Uterus (tissue), 4 donors: ENCODE measurements around the gene CAND1. TPM values are rescaled to one million over a fixed set of nuclear protein-coding genes. Genes with fewer than 3 reads are reported as not detected.

Experiments used
- DNase-seq, 2 donors: peaks; one replicate each; pipeline ENCODE4 v3.0.0-alpha.2; 2019 to 2020
- H3K27ac ChIP-seq, 2 donors: fragments of 200-600 bp; sonication (generic); 1 replicate in 1 of 2; 2 replicates in 1 of 2; pipeline ENCODE4 v1.5.1; 2016 to 2018
- H3K27me3 ChIP-seq, 2 donors: fragments of 200-600 bp; sonication (generic); one replicate each; pipeline ENCODE4 v1.5.1; 2018 to 2019; ENCODE audit warnings: control low read depth in 1 of 2
- H3K36me3 ChIP-seq, 2 donors: fragments of 200-600 bp; sonication (generic); one replicate each; pipeline ENCODE4 v1.5.1; 2019; ENCODE audit warnings: control low read depth in 1 of 2
- H3K4me1 ChIP-seq, 2 donors: fragments of 200-600 bp; sonication (generic); one replicate each; pipeline ENCODE4 v1.5.1; 2018 to 2019; ENCODE audit warnings: control low read depth in 1 of 2
- H3K4me3 ChIP-seq, 2 donors: fragments of 200-600 bp; sonication (generic); 1 replicate in 1 of 2; 2 replicates in 1 of 2; pipeline ENCODE4 v1.5.1; 2018 to 2019; ENCODE audit warnings: mild to moderate bottlenecking in 1 of 2
- H3K9me3 ChIP-seq, 2 donors: fragments of 200-600 bp; sonication (generic); one replicate each; pipeline ENCODE4 v1.5.1; 2019; ENCODE audit warnings: control low read depth in 1 of 2
- POLR2A ChIP-seq, 2 donors: fragments of 450-650 bp; IDR thresholded peaks; one replicate each; pipeline ENCODE4 v1.6.1; 2016; ENCODE audit warnings: antibody characterized with exemption in 2 of 2, mild to moderate bottlenecking in 1 of 2, moderate library complexity in 1 of 2
- intact Hi-C: fragments of 100-400 bp; cut with DNase I; formaldehyde crosslinking; loops from one replicate; pipeline ENCODE4 v1.15.1; 2023; ENCODE audit warnings: low total_unique reads
- total RNA-seq, 4 donors: library from RNA; depleted of rRNA in 3 of 4; stranded (reverse); fragments of >200 nt in 3 of 4; gene quantifications; one replicate each; pipeline versions ENCODE4 v1.1.0 to v1.2.4, GENCODE V29; 2014 to 2023
- TF ChIP-seq, protein P1 (sequence below), 4 experiments: fragments of 200-600 bp in 2 of 4; fragments of 450-650 bp in 2 of 4; sonication (generic) in 2 of 4; IDR thresholded peaks; one replicate each; pipeline ENCODE4 v1.5.1; 2016 to 2019; ENCODE audit warnings: antibody characterized with exemption in 4 of 4, mild to moderate bottlenecking in 2 of 4, moderate library complexity in 1 of 4
- donor health status: DM: yes; HTN: yes; CAD: no.

CAND1 gene
- total RNA-seq, 4 donors from 2014 or later, result 30.2 to 257 (median 92.8) TPM

- Histone ChIP-seq H3K27ac (peak overlapping the region; percentile 98 to 99), H3K4me1 (peaks cover 0 to 11% of the 10 kb centered on the region in 2 donors), H3K9me3 (no peaks in the 10 kb centered on the region), H3K36me3 (no peaks in the 10 kb centered on the region), H3K4me3 (peak overlapping the region; percentile 70 to 97), H3K27me3 (no peaks in the 10 kb centered on the region)
- TF ChIP-seq, protein P1, sequence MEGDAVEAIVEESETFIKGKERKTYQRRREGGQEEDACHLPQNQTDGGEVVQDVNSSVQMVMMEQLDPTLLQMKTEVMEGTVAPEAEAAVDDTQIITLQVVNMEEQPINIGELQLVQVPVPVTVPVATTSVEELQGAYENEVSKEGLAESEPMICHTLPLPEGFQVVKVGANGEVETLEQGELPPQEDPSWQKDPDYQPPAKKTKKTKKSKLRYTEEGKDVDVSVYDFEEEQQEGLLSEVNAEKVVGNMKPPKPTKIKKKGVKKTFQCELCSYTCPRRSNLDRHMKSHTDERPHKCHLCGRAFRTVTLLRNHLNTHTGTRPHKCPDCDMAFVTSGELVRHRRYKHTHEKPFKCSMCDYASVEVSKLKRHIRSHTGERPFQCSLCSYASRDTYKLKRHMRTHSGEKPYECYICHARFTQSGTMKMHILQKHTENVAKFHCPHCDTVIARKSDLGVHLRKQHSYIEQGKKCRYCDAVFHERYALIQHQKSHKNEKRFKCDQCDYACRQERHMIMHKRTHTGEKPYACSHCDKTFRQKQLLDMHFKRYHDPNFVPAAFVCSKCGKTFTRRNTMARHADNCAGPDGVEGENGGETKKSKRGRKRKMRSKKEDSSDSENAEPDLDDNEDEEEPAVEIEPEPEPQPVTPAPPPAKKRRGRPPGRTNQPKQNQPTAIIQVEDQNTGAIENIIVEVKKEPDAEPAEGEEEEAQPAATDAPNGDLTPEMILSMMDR (IDR thresholded peaks at IDR 0.05), result no peak
- peak in 1 of 2 donors; percentile 54 for TF ChIP-seq POLR2A (IDR thresholded peaks at IDR 0.05)
- intact Hi-C loops, result no loop called here
- peak; percentile 47 to 54 for DNase-seq
These were observed 745 bp downstream of the CAND1 start for GRCh38 chr12:67269633-67270573.

- Histone ChIP-seq H3K27ac (peak overlapping the region; percentile 98 to 99), H3K9me3 (no peaks in the 10 kb centered on the region), H3K36me3 (no peaks in the 10 kb centered on the region), H3K4me1 (peaks cover 0 to 11% of the 10 kb centered on the region in 2 donors), H3K4me3 (peak overlapping the region; percentile 70 to 97), H3K27me3 (no peaks in the 10 kb centered on the region)
- intact Hi-C loops, result no loop called here
- TF ChIP-seq, protein P1 (IDR thresholded peaks at IDR 0.05), result no peak
- TF ChIP-seq POLR2A (IDR thresholded peaks at IDR 0.05), result no peak
- no peak for DNase-seq
These were observed 1.5 kb downstream of the CAND1 start for GRCh38 chr12:67270622-67271021.

GRCh38 chr12:67271976-67272375, 2.8 kb downstream of the CAND1 start:
- H3K36me3 ChIP-seq, result no peaks in the 10 kb centered on the region
- intact Hi-C loops, result no loop called here
- no peak for DNase-seq
- H3K9me3 ChIP-seq, result no peaks in the 10 kb centered on the region
- H3K4me1 ChIP-seq, result peaks cover 0 to 11% of the 10 kb centered on the region in 2 donors
- no peaks in the 10 kb centered on the region for H3K27me3 ChIP-seq
- TF ChIP-seq POLR2A (IDR thresholded peaks at IDR 0.05), result no peak
- TF ChIP-seq, protein P1 (IDR thresholded peaks at IDR 0.05), result no peak
- H3K27ac ChIP-seq, result no peak overlapping the region
- H3K4me3 ChIP-seq, result no peak overlapping the region

DNA sequence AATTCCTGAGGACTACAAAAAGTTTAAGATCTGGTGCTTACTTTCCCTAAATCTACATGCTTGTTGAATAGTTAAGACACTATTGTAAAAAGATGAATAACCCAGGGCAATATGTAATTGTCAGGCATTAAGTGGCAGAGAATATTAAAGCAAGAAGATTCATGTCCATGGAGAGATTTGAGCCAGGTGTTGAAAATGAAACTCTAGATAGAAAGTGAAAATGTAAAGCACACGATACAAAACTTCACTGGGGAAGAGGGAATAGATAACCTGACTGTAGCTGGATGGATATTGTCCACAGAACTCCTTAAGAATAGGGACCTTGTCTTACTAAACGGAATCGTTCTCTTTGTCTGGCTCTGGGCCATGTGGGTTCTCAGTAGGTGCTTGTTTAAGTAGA, 5.0 kb downstream of the CAND1 start:
- H3K36me3 ChIP-seq, result no peaks in the 10 kb centered on the region
- H3K27me3 ChIP-seq, result no peaks in the 10 kb centered on the region
- H3K4me3 ChIP-seq, result no peak overlapping the region
- no peaks in the 10 kb centered on the region for H3K9me3 ChIP-seq
- no peak for DNase-seq
- TF ChIP-seq POLR2A (IDR thresholded peaks at IDR 0.05), result no peak
- TF ChIP-seq, protein P1 (IDR thresholded peaks at IDR 0.05), result no peak
- peaks cover 0 to 11% of the 10 kb centered on the region in 2 donors for H3K4me1 ChIP-seq
- H3K27ac ChIP-seq, result no peak overlapping the region
- intact Hi-C loops, result no loop called here

DNA sequence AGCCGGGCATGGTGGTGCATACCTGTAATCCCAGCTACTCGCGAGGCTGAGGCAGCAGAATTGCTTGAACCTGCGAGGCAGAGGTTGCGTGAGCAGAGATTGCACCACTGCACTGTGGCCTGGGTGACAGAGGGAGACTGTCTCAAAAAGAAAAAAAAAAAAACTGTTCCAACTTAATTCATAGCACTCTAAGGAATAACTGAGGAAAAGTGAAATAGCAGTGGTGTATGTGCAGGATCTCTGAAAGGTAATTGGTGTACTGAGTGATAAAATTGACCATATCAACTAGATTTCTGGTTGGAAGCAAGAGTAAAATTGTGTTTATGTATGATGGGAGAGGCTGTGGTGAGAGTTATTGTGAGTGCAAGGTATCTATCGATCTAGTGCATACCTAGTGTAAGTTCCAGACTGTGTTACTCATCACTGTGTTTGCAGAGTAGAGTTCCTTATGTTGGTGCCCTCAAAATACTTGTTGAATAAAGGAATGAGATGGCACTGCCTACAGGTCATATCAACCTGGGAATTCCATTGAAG, 6.3 kb downstream of the CAND1 start:
- Histone ChIP-seq H3K9me3 (no peaks in the 10 kb centered on the region), H3K4me1 (peaks cover 0 to 11% of the 10 kb centered on the region in 2 donors), H3K36me3 (no peaks in the 10 kb centered on the region), H3K27ac (no peak overlapping the region), H3K4me3 (no peak overlapping the region), H3K27me3 (no peaks in the 10 kb centered on the region)
- no peak for DNase-seq
- TF ChIP-seq, protein P1 (IDR thresholded peaks at IDR 0.05), result no peak
- no peak for TF ChIP-seq POLR2A (IDR thresholded peaks at IDR 0.05)
- intact Hi-C loops, result no loop called here
